Measurements from ENCODE around the gene ASAH2. TPM values are rescaled to one million over a fixed set of nuclear protein-coding genes. Genes with fewer than 3 reads are reported as not detected.
"Not testable (repeated sequence)": the region's sequence is repeated elsewhere in the genome, so short reads cannot be mapped to it uniquely, and the experiment has no call there.

ASAH2 gene
- total and polyA plus RNA-seq, 4 donors: 0.75 to 3.0 (median 1.0) TPM

- TF ChIP-seq, protein P1, sequence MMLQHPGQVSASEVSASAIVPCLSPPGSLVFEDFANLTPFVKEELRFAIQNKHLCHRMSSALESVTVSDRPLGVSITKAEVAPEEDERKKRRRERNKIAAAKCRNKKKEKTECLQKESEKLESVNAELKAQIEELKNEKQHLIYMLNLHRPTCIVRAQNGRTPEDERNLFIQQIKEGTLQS (IDR thresholded peaks at IDR 0.05): no peak
- TF ChIP-seq ZBTB33 (IDR thresholded peaks at IDR 0.05): no peak
- no peak for TF ChIP-seq FOXA1 (IDR thresholded peaks at IDR 0.05)
- TF ChIP-seq, protein P2, sequence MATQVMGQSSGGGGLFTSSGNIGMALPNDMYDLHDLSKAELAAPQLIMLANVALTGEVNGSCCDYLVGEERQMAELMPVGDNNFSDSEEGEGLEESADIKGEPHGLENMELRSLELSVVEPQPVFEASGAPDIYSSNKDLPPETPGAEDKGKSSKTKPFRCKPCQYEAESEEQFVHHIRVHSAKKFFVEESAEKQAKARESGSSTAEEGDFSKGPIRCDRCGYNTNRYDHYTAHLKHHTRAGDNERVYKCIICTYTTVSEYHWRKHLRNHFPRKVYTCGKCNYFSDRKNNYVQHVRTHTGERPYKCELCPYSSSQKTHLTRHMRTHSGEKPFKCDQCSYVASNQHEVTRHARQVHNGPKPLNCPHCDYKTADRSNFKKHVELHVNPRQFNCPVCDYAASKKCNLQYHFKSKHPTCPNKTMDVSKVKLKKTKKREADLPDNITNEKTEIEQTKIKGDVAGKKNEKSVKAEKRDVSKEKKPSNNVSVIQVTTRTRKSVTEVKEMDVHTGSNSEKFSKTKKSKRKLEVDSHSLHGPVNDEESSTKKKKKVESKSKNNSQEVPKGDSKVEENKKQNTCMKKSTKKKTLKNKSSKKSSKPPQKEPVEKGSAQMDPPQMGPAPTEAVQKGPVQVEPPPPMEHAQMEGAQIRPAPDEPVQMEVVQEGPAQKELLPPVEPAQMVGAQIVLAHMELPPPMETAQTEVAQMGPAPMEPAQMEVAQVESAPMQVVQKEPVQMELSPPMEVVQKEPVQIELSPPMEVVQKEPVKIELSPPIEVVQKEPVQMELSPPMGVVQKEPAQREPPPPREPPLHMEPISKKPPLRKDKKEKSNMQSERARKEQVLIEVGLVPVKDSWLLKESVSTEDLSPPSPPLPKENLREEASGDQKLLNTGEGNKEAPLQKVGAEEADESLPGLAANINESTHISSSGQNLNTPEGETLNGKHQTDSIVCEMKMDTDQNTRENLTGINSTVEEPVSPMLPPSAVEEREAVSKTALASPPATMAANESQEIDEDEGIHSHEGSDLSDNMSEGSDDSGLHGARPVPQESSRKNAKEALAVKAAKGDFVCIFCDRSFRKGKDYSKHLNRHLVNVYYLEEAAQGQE (IDR thresholded peaks at IDR 0.05): no peak
- TF ChIP-seq FOXA2 (IDR thresholded peaks at IDR 0.05): no peak
- TF ChIP-seq HNF4A (conservative IDR thresholded peaks at IDR 0.05): no peak
- TF ChIP-seq GABPA (IDR thresholded peaks at IDR 0.05 in 1 of 2, conservative IDR thresholded peaks at IDR 0.05 in 1 of 2): no peak
- no peak for TF ChIP-seq RAD21 (IDR thresholded peaks at IDR 0.05)
- TF ChIP-seq RXRA (IDR thresholded peaks at IDR 0.05): no peak
- no peak for TF ChIP-seq EGR1 (IDR thresholded peaks at IDR 0.05; ENCODE audit: low read depth in 2 of 2)
- TF ChIP-seq NR2F2 (IDR thresholded peaks at IDR 0.05): no peak
- no peak for TF ChIP-seq MAX (IDR thresholded peaks at IDR 0.05)
- TF ChIP-seq HNF4G (IDR thresholded peaks at IDR 0.05): no peak
- TF ChIP-seq, protein P3, sequence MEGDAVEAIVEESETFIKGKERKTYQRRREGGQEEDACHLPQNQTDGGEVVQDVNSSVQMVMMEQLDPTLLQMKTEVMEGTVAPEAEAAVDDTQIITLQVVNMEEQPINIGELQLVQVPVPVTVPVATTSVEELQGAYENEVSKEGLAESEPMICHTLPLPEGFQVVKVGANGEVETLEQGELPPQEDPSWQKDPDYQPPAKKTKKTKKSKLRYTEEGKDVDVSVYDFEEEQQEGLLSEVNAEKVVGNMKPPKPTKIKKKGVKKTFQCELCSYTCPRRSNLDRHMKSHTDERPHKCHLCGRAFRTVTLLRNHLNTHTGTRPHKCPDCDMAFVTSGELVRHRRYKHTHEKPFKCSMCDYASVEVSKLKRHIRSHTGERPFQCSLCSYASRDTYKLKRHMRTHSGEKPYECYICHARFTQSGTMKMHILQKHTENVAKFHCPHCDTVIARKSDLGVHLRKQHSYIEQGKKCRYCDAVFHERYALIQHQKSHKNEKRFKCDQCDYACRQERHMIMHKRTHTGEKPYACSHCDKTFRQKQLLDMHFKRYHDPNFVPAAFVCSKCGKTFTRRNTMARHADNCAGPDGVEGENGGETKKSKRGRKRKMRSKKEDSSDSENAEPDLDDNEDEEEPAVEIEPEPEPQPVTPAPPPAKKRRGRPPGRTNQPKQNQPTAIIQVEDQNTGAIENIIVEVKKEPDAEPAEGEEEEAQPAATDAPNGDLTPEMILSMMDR (IDR thresholded peaks at IDR 0.05; ENCODE audit: low read depth, low read length, missing input control): no peak
- Histone ChIP-seq H3K36me3 (ENCODE audit: control insufficient read depth in 4 of 4, insufficient read depth in 3 of 4, low read depth in 1 of 4, low read length in 3 of 4) (no peaks in the 10 kb centered on the region), H3K27me3 (ENCODE audit: control insufficient read depth in 4 of 4, insufficient read depth in 4 of 4, low read length in 3 of 4) (no peaks in the 10 kb centered on the region), H3K4me3 (ENCODE audit: low read depth in 1 of 3, low read length in 3 of 3) (no peak overlapping the region), H3K9ac (ENCODE audit: low read depth in 1 of 2, low read length in 2 of 2) (no peak overlapping the region), H3K27ac (ENCODE audit: low read depth in 1 of 2, low read length in 2 of 2) (no peak overlapping the region), H3K9me3 (ENCODE audit: control insufficient read depth in 4 of 4, low read length in 3 of 4) (no peaks in the 10 kb centered on the region), H3K4me1 (ENCODE audit: control insufficient read depth in 4 of 4, insufficient read depth in 4 of 4, low read length in 3 of 4) (no peaks in the 10 kb centered on the region)
- no peak for DNase-seq (ENCODE audit: low spot score)
- 89% methylated on average over 3 of the region's 3 CpGs for WGBS
These were observed 20.4 kb upstream of the ASAH2 start for GRCh38 chr10:50271564-50272250.

- not testable (repeated sequence) for H3K27me3 ChIP-seq (ENCODE audit: control insufficient read depth in 4 of 4, insufficient read depth in 4 of 4, low read length in 3 of 4); H3K36me3 ChIP-seq (ENCODE audit: control insufficient read depth in 4 of 4, insufficient read depth in 3 of 4, low read depth in 1 of 4, low read length in 3 of 4); H3K27ac ChIP-seq (ENCODE audit: low read depth in 1 of 2, low read length in 2 of 2); H3K9ac ChIP-seq (ENCODE audit: low read depth in 1 of 2, low read length in 2 of 2); H3K4me3 ChIP-seq (ENCODE audit: low read depth in 1 of 3, low read length in 3 of 3); DNase-seq (ENCODE audit: low spot score); H3K4me1 ChIP-seq (ENCODE audit: control insufficient read depth in 4 of 4, insufficient read depth in 4 of 4, low read length in 3 of 4); H3K9me3 ChIP-seq (ENCODE audit: control insufficient read depth in 4 of 4, low read length in 3 of 4)
- WGBS: 90% methylated on average over 3 of the region's 3 CpGs
These were observed 16.6 kb upstream of the ASAH2 start for GRCh38 chr10:50267877-50268276.

- WGBS: 86% methylated on average over 10 of the region's 10 CpGs
- H3K4me1 ChIP-seq (ENCODE audit: control insufficient read depth in 4 of 4, insufficient read depth in 4 of 4, low read length in 3 of 4); H3K27me3 ChIP-seq (ENCODE audit: control insufficient read depth in 4 of 4, insufficient read depth in 4 of 4, low read length in 3 of 4); H3K4me3 ChIP-seq (ENCODE audit: low read depth in 1 of 3, low read length in 3 of 3); H3K27ac ChIP-seq (ENCODE audit: low read depth in 1 of 2, low read length in 2 of 2); H3K9me3 ChIP-seq (ENCODE audit: control insufficient read depth in 4 of 4, low read length in 3 of 4); H3K36me3 ChIP-seq (ENCODE audit: control insufficient read depth in 4 of 4, insufficient read depth in 3 of 4, low read depth in 1 of 4, low read length in 3 of 4); H3K9ac ChIP-seq (ENCODE audit: low read depth in 1 of 2, low read length in 2 of 2); DNase-seq (ENCODE audit: low spot score): not testable (repeated sequence)
These were observed 11.3 kb upstream of the ASAH2 start for GRCh38 chr10:50262625-50263024.
